Measurements from ENCODE around the gene DCLK1. TPM values are rescaled to one million over a fixed set of nuclear protein-coding genes. Genes with fewer than 3 reads are reported as not detected.

DCLK1 gene
- total RNA-seq, 1 experiment from 2014 or later, result not detected

DNA sequence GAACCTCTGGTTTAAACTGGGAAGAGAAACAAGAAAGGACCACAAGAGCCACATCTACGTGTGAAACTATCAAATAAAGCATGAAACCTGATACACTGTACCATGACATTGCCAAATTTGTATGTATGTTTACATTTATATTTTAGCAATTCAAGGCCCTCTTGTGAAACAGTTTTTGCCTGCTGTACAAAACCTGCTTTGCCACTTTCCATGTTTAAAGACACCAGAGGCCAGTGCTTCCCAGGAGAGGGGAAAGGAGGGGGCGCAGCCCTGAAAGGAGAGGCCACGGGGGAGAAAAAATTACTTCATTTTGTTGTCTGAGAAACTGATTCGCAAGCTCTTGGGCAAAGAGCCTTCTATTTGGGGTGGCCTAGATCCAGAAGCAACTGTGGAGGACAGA lies 124.8 kb downstream of the DCLK1 start:
- Mint-ChIP-seq H3K36me3 (ENCODE audit: insufficient read depth, unreplicated experiment) (no peaks in the 10 kb centered on the region), H3K27me3 (ENCODE audit: insufficient read depth, unreplicated experiment) (no peaks in the 10 kb centered on the region), H3K4me1 (ENCODE audit: low read depth, unreplicated experiment) (no peaks in the 10 kb centered on the region), H3K9me3 (ENCODE audit: unreplicated experiment) (no peaks in the 10 kb centered on the region), H3K4me3 (ENCODE audit: unreplicated experiment) (no peak overlapping the region), H3K27ac (ENCODE audit: unreplicated experiment) (no peak overlapping the region)
- CTCF ChIA-PET, result no interaction called here
- TF ChIP-seq, protein P1, sequence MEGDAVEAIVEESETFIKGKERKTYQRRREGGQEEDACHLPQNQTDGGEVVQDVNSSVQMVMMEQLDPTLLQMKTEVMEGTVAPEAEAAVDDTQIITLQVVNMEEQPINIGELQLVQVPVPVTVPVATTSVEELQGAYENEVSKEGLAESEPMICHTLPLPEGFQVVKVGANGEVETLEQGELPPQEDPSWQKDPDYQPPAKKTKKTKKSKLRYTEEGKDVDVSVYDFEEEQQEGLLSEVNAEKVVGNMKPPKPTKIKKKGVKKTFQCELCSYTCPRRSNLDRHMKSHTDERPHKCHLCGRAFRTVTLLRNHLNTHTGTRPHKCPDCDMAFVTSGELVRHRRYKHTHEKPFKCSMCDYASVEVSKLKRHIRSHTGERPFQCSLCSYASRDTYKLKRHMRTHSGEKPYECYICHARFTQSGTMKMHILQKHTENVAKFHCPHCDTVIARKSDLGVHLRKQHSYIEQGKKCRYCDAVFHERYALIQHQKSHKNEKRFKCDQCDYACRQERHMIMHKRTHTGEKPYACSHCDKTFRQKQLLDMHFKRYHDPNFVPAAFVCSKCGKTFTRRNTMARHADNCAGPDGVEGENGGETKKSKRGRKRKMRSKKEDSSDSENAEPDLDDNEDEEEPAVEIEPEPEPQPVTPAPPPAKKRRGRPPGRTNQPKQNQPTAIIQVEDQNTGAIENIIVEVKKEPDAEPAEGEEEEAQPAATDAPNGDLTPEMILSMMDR (IDR thresholded peaks at IDR 0.05; ENCODE audit: insufficient read depth in 1 of 2, low read depth in 1 of 2, low read length in 1 of 2, severe bottlenecking in 1 of 2, unreplicated experiment in 1 of 2), result no peak
- POLR2A ChIA-PET, result no interaction called here
- no TSS peak for BruUV-seq (replicated peaks)
- Histone ChIP-seq H3K9me3 (no peaks in the 10 kb centered on the region; the same call in 1 of the 2 replicates), H3K4me3 (ENCODE audit: low read depth, low read length) (no peak overlapping the region), H3K27me3 (replicated peaks; ENCODE audit: control insufficient read depth, insufficient read depth, low read length) (no peaks in the 10 kb centered on the region), H3K4me1 (no peaks in the 10 kb centered on the region), H3K36me3 (ENCODE audit: control insufficient read depth, insufficient read depth, low read length) (no peaks in the 10 kb centered on the region)
- intact Hi-C loops (cut with micrococcal nuclease; ENCODE audit: unreplicated experiment), result no loop called here
- no peak for DNase-seq

GRCh38 chr13:36001561-36001960 lies 129.6 kb downstream of the DCLK1 start:
- Histone ChIP-seq H3K36me3 (ENCODE audit: control insufficient read depth, insufficient read depth, low read length) (no peaks in the 10 kb centered on the region), H3K4me1 (no peaks in the 10 kb centered on the region), H3K4me3 (ENCODE audit: low read depth, low read length) (no peak overlapping the region), H3K27me3 (replicated peaks; ENCODE audit: control insufficient read depth, insufficient read depth, low read length) (no peaks in the 10 kb centered on the region), H3K9me3 (no peaks in the 10 kb centered on the region)
- no peak for DNase-seq
- ChIA-PET CTCF (no interaction called here), POLR2A (no interaction called here)
- TF ChIP-seq, protein P1 (IDR thresholded peaks at IDR 0.05; ENCODE audit: insufficient read depth in 1 of 2, low read depth in 1 of 2, low read length in 1 of 2, severe bottlenecking in 1 of 2, unreplicated experiment in 1 of 2), result no peak
- no peaks in the 10 kb centered on the region for H3K9me3 Mint-ChIP-seq (ENCODE audit: unreplicated experiment)
- H3K4me3 Mint-ChIP-seq (ENCODE audit: unreplicated experiment), result no peak overlapping the region
- no peaks in the 10 kb centered on the region for H3K36me3 Mint-ChIP-seq (ENCODE audit: insufficient read depth, unreplicated experiment)
- no peaks in the 10 kb centered on the region for H3K4me1 Mint-ChIP-seq (ENCODE audit: low read depth, unreplicated experiment)
- no peak overlapping the region for H3K27ac Mint-ChIP-seq (ENCODE audit: unreplicated experiment)
- intact Hi-C loops (cut with micrococcal nuclease; ENCODE audit: unreplicated experiment), result no loop called here
- H3K27me3 Mint-ChIP-seq (ENCODE audit: insufficient read depth, unreplicated experiment), result peaks cover 4% of the 10 kb centered on the region
- BruUV-seq (replicated peaks), result no TSS peak

DNA sequence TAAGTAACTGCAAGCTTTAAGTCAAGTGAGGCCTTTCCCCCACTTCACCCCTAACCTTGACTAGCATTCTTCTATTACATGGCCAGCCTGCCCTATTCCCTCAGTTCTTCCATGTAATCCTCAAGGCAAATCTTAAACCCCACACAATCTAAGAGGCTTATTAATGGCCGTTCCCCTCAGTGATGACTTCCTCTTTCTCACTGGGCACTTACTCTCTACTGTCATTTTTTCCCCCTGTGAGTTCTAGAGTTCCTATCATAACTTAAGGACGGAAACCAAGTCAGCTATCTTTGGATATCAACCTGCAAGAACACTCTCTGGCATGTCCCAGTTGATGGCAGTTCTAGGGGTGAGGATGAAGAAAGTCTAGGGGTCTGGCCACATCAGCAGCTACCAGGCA lies 131.2 kb downstream of the DCLK1 start:
- Mint-ChIP-seq H3K9me3 (ENCODE audit: unreplicated experiment) (no peaks in the 10 kb centered on the region), H3K4me1 (ENCODE audit: low read depth, unreplicated experiment) (no peaks in the 10 kb centered on the region), H3K27me3 (ENCODE audit: insufficient read depth, unreplicated experiment) (peaks cover 4% of the 10 kb centered on the region), H3K4me3 (ENCODE audit: unreplicated experiment) (no peak overlapping the region), H3K36me3 (ENCODE audit: insufficient read depth, unreplicated experiment) (no peaks in the 10 kb centered on the region), H3K27ac (ENCODE audit: unreplicated experiment) (no peak overlapping the region)
- DNase-seq, result no peak
- TF ChIP-seq, protein P1 (IDR thresholded peaks at IDR 0.05; ENCODE audit: insufficient read depth in 1 of 2, low read depth in 1 of 2, low read length in 1 of 2, severe bottlenecking in 1 of 2, unreplicated experiment in 1 of 2), result no peak
- H3K27me3 ChIP-seq (replicated peaks; ENCODE audit: control insufficient read depth, insufficient read depth, low read length), result no peaks in the 10 kb centered on the region
- H3K9me3 ChIP-seq, result no peaks in the 10 kb centered on the region
- POLR2A ChIA-PET, result no interaction called here
- no TSS peak for BruUV-seq (replicated peaks)
- no peaks in the 10 kb centered on the region for H3K36me3 ChIP-seq (ENCODE audit: control insufficient read depth, insufficient read depth, low read length)
- CTCF ChIA-PET, result no interaction called here
- no peak overlapping the region for H3K4me3 ChIP-seq (ENCODE audit: low read depth, low read length)
- intact Hi-C loops (cut with micrococcal nuclease; ENCODE audit: unreplicated experiment), result no loop called here
- no peaks in the 10 kb centered on the region for H3K4me1 ChIP-seq
